HG03571 (cell line): Measurements from ENCODE around the gene EIF3I.

ENCODE experiments used
- ATAC-seq: cut with Tn5 transposase; IDR thresholded peaks from one replicate; pipeline ENCODE4 v1.9.1; 2021; ENCODE audit not compliant: unreplicated experiment

The EIF3I gene

DNA sequence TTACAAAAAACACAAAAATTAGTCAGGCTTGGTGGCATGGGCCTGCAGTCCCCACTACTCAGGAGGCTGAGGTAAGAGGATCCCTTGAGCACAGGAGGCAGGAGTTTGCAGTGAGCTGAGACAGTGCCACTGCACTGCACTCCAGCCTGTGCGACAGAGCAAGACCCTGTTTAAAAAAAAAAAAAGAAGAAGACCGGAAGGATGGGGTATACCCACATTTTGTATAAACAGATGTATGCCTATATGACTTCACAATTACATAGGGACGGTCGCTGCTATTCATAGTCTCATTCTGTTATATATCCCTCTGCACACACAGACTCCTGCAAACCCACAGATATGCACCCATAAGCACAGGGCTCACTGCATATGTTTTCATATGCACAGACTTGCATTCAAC lies 41.5 kb downstream of the EIF3I start:
- peak; percentile 44 for ATAC-seq

GRCh38 chr1:32265846-32266245 lies 43.6 kb downstream of the EIF3I start:
- ATAC-seq = no peak

GRCh38 chr1:32266921-32267591 lies 44.8 kb downstream of the EIF3I start:
- ATAC-seq = no peak

- ATAC-seq = no peak
These were observed 47.5 kb downstream of the EIF3I start for GRCh38 chr1:32269744-32270143.

- ATAC-seq = no peak
These were observed 50.6 kb downstream of the EIF3I start for GRCh38 chr1:32272557-32273390.

DNA sequence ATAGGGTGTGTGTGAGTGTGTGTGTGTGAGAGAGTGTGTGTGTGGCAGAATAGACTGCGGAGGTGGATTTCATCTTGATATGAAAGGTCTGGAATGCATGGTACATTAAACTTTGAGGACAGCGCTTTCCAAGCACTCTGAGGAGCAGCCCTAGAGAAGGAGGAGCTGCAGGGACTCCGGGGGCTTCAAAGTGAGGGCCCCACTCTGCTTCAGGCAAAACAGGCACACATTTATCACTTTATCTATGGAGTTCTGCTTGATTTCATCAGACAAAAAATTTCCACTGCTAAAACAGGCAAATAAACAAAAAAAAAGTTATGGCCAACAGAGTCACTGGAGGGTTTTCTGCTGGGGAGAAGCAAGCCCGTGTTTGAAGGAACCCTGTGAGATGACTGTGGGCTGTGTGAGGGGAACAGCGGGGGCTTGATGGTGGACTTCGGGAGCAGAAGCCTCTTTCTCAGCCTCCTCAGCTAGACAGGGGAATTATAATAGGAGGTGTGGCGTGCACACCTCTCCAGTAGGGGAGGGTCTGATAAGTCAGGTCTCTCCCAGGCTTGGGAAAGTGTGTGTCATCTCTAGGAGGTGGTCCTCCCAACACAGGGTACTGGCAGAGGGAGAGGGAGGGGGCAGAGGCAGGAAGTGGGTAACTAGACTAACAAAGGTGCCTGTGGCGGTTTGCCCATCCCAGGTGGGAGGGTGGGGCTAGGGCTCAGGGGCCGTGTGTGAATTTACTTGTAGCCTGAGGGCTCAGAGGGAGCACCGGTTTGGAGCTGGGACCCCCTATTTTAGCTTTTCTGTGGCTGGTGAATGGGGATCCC lies 51.4 kb downstream of the EIF3I start:
- no peak for ATAC-seq

DNA sequence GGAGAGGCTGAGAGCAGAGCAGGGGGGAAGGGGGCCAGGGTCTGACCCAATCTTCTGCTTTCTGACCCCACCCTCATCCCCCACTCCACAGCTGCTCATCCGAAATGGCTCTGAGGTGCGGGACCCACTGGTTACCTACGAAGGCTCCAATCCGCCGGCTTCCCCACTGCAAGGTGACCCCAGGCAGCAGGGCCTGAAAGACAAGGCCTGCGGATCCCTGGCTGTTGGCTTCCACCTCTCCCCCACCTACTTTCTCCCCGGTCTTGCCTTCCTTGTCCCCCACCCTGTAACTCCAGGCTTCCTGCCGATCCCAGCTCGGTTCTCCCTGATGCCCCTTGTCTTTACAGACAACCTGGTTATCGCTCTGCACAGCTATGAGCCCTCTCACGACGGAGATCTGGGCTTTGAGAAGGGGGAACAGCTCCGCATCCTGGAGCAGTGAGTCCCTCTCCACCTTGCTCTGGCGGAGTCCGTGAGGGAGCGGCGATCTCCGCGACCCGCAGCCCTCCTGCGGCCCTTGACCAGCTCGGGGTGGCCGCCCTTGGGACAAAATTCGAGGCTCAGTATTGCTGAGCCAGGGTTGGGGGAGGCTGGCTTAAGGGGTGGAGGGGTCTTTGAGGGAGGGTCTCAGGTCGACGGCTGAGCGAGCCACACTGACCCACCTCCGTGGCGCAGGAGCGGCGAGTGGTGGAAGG lies 52.6 kb downstream of the EIF3I start:
- no peak for ATAC-seq

- ATAC-seq = no peak
These were observed 53.2 kb downstream of the EIF3I start for GRCh38 chr1:32275424-32275823.

DNA sequence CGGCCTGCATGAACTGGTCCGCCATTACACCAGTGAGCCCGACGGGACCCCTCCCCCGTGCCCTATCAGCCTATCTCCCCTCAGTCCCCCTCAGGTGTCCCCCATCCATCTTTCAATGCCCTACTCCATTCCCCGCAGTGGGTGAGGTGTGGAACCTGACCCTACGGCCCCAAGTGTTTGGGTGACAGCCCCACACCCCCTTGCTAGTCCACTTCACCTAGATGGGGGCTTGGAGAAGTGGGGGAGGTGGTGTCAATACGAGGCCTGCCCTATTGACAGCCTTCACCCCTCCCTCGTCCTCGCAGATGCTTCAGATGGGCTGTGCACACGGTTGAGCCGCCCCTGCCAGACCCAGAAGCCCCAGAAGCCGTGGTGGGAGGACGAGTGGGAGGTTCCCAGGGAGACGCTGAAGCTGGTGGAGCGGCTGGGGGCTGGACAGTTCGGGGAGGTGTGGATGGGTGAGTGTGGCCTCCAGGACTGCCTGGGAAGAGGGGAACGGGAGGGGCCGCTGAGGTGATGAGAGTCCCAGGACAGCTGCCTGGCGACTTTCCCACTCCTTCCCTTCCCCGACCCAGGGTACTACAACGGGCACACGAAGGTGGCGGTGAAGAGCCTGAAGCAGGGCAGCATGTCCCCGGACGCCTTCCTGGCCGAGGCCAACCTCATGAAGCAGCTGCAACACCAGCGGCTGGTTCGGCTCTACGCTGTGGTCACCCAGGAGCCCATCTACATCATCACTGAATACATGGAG lies 54.0 kb downstream of the EIF3I start:
- no peak for ATAC-seq
